H1 (cell line): ENCODE measurements around the gene ZMYND10. TPM values are rescaled to one million over a fixed set of nuclear protein-coding genes. Genes with fewer than 3 reads are reported as not detected.
A peak's percentile ranks its signal among the peaks of the same experiment; 100 is the strongest.

Experiments used
- CTCF ChIA-PET: fragments of 300-600 bp; sonication (Branson Sonifier 250); formaldehyde crosslinking; loops from one replicate; lab custom pipeline; 2021; ENCODE audit not compliant: partially characterized antibody; lab: Charles Lee
- POLR2A ChIA-PET: fragments of 300-600 bp; sonication (Branson Sonifier 250); formaldehyde crosslinking; loops from one replicate; lab custom pipeline; 2021; ENCODE audit warnings: inconsistent platforms; ENCODE audit not compliant: partially characterized antibody; lab: Charles Lee
- DNase-seq, 2 experiments: peaks; one replicate each; pipeline versions ENCODE4 v3.0.0 to v3.0.0-alpha.2; 2010 to 2022; ENCODE audit warnings: low spot score in 2 of 2, low read depth in 1 of 2, mixed read lengths in 1 of 2
- FAIRE-seq: peaks from 2 replicates; lab custom pipeline; 2011; peaks lifted over from hg19 to GRCh38; lab: Jason Lieb, UNC
- H2AFZ ChIP-seq: 2 replicates; pipeline ENCODE4 v1.8.1; 2012; ENCODE audit warnings: low read length, inconsistent platforms
- H2AK5ac ChIP-seq: 2 replicates; pipeline ENCODE4 v1.6.1; 2013; ENCODE audit warnings: low read depth, low read length
- H2BK120ac ChIP-seq: replicated peaks from 2 replicates; pipeline ENCODE3; 2013; ENCODE audit warnings: low read depth, low read length, inconsistent platforms
- H2BK12ac ChIP-seq: 2 replicates; pipeline ENCODE4 v1.6.1; 2013; ENCODE audit warnings: low read depth, low read length
- H2BK15ac ChIP-seq: 2 replicates; pipeline ENCODE4 v1.6.1; 2013; ENCODE audit warnings: low read length
- H2BK20ac ChIP-seq: 2 replicates; pipeline ENCODE4 v1.6.1; 2013; ENCODE audit warnings: low read length
- H2BK5ac ChIP-seq: 2 replicates; pipeline ENCODE4 v1.6.1; 2013; ENCODE audit warnings: low read depth, low read length
- H3K14ac ChIP-seq: 2 replicates; pipeline ENCODE4 v1.6.1; 2013; ENCODE audit warnings: inconsistent platforms; ENCODE audit not compliant: insufficient read length
- H3K18ac ChIP-seq: 2 replicates; pipeline ENCODE4 v1.6.1; 2013; ENCODE audit warnings: low read length; ENCODE audit errors: extremely low read depth
- H3K23ac ChIP-seq: 2 replicates; pipeline ENCODE4 v1.6.1; 2013; ENCODE audit warnings: inconsistent platforms; ENCODE audit not compliant: insufficient read length
- H3K23me2 ChIP-seq: 2 replicates; pipeline ENCODE4 v1.6.1; 2013; ENCODE audit warnings: low read depth, low read length
- H3K27ac ChIP-seq: 2 replicates; pipeline ENCODE4 v1.6.1; 2011; ENCODE audit warnings: low read depth, low read length, inconsistent platforms
- H3K27me3 ChIP-seq, 4 experiments: replicated peaks in 1 of 4; 1 replicate in 1 of 4; 2 replicates in 3 of 4; pipeline versions ENCODE4 v1.6.1 to v1.8.1; 2011 to 2013; ENCODE audit warnings: low read length in 3 of 4, mild to moderate bottlenecking in 3 of 4, inconsistent platforms in 2 of 4, mixed read lengths in 2 of 4, moderate library complexity in 1 of 4; ENCODE audit not compliant: control insufficient read depth in 3 of 4, insufficient read depth in 3 of 4; ENCODE audit errors: extremely low read depth in 1 of 4
- H3K36me3 ChIP-seq, 4 experiments: 2 replicates each; pipeline versions ENCODE4 v1.6.1 to v1.8.1; 2011 to 2013; ENCODE audit warnings: mild to moderate bottlenecking in 4 of 4, low read length in 3 of 4, moderate library complexity in 2 of 4, control low read depth in 1 of 4, inconsistent platforms in 1 of 4; ENCODE audit not compliant: insufficient read depth in 4 of 4, control insufficient read depth in 2 of 4
- H3K4ac ChIP-seq: replicated peaks from 2 replicates; pipeline ENCODE3; 2013; ENCODE audit warnings: low read length, low read depth, mixed read lengths, inconsistent platforms; ENCODE audit not compliant: insufficient read length
- H3K4me1 ChIP-seq, 4 experiments: replicated peaks in 1 of 4; 1 replicate in 1 of 4; 2 replicates in 3 of 4; pipeline versions ENCODE4 v1.6.1 to v1.8.1; 2011 to 2013; ENCODE audit warnings: low read length in 3 of 4, inconsistent platforms in 2 of 4, mixed read lengths in 1 of 4; ENCODE audit not compliant: insufficient read depth in 4 of 4, control insufficient read depth in 3 of 4
- H3K4me2 ChIP-seq, 2 experiments: 2 replicates each; pipeline versions ENCODE4 v1.6.1 to v1.8.1; 2011 to 2013; ENCODE audit warnings: low read depth in 2 of 2, low read length in 2 of 2, control low read depth in 1 of 2, inconsistent platforms in 1 of 2, mild to moderate bottlenecking in 1 of 2; ENCODE audit not compliant: insufficient read depth in 1 of 2
- H3K4me3 ChIP-seq, 4 experiments: fragments of 200-600, 300-600 bp in 1 of 4; sonication (generic), shearing (Covaris generic), sonication (Bioruptor Twin) in 1 of 4; 2 replicates each; pipeline versions ENCODE4 v1.5.1 to v1.8.1; 2011 to 2016; ENCODE audit warnings: low read length in 4 of 4, low read depth in 3 of 4, control low read depth in 2 of 4, inconsistent platforms in 2 of 4, mild to moderate bottlenecking in 2 of 4, mixed read lengths in 1 of 4, moderate library complexity in 1 of 4; ENCODE audit not compliant: insufficient read depth in 2 of 4; ENCODE audit errors: extremely low read depth in 1 of 4
- H3K56ac ChIP-seq: replicated peaks from 2 replicates; pipeline ENCODE3; 2013; ENCODE audit warnings: low read depth, mild to moderate bottlenecking, mixed read lengths, low read length, inconsistent platforms; ENCODE audit not compliant: insufficient read length
- H3K79me1 ChIP-seq: 2 replicates; pipeline ENCODE4 v1.6.1; 2013; ENCODE audit warnings: low read depth, low read length, control low read depth
- H3K79me2 ChIP-seq, 2 experiments: 2 replicates each; pipeline versions ENCODE4 v1.6.1 to v1.8.1; 2012 to 2013; ENCODE audit warnings: low read length in 2 of 2, mild to moderate bottlenecking in 2 of 2, inconsistent platforms in 1 of 2; ENCODE audit not compliant: insufficient read depth in 2 of 2, control insufficient read depth in 1 of 2
- H3K9ac ChIP-seq, 4 experiments: replicated peaks in 1 of 4; 1 replicate in 1 of 4; 2 replicates in 3 of 4; pipeline versions ENCODE4 v1.6.1 to v1.8.1; 2011 to 2013; ENCODE audit warnings: low read depth in 3 of 4, low read length in 3 of 4, control low read depth in 2 of 4, mild to moderate bottlenecking in 2 of 4, moderate library complexity in 2 of 4, inconsistent platforms in 1 of 4; ENCODE audit errors: extremely low read depth in 1 of 4
- H3K9me3 ChIP-seq, 2 experiments: 2 replicates each; pipeline versions ENCODE4 v1.6.1 to v1.8.1; 2012 to 2013; ENCODE audit warnings: mild to moderate bottlenecking in 2 of 2, moderate library complexity in 2 of 2, control low read depth in 1 of 2, inconsistent platforms in 1 of 2, low read depth in 1 of 2, low read length in 1 of 2, mixed read lengths in 1 of 2; ENCODE audit not compliant: insufficient read depth in 2 of 2
- H4K20me1 ChIP-seq, 2 experiments: replicated peaks in 1 of 2; 2 replicates each; pipeline versions ENCODE3 to v1.8.1; 2011 to 2013; ENCODE audit warnings: inconsistent platforms in 2 of 2, low read length in 2 of 2, mild to moderate bottlenecking in 1 of 2; ENCODE audit not compliant: insufficient read depth in 2 of 2, control insufficient read depth in 1 of 2
- H4K5ac ChIP-seq: 2 replicates; pipeline ENCODE4 v1.6.1; 2013; ENCODE audit warnings: low read length, low read depth, mixed read lengths, inconsistent platforms; ENCODE audit not compliant: insufficient read length
- H4K8ac ChIP-seq: 2 replicates; pipeline ENCODE4 v1.8.0; 2013; ENCODE audit warnings: mild to moderate bottlenecking, moderate library complexity, low read length, inconsistent platforms; ENCODE audit not compliant: insufficient read depth; ENCODE audit errors: extremely low read depth
- H4K91ac ChIP-seq: replicated peaks from 2 replicates; pipeline ENCODE3; 2013; ENCODE audit warnings: low read length, mixed read lengths, inconsistent platforms; ENCODE audit not compliant: insufficient read length
- POLR2AphosphoS5 ChIP-seq: IDR thresholded peaks from 2 replicates; pipeline ENCODE4 v1.6.1; 2011; ENCODE audit warnings: low read depth, low read length
- ZNF274 ChIP-seq: IDR thresholded peaks from 2 replicates; pipeline ENCODE4 v1.7.0; 2012; ENCODE audit warnings: low read length, borderline replicate concordance; ENCODE audit errors: extremely low read depth
- WGBS, 2 experiments: shearing (Covaris generic) in 1 of 2; methylation state at CpG; one replicate each; pipeline versions ENCODE4 v1.1.6 to v1.1.7; 2013 to 2015; ENCODE audit warnings: low lambda C conversion rate in 2 of 2, mixed read lengths in 2 of 2, inconsistent platforms in 1 of 2, low coverage in 1 of 2, missing lambda C conversion rate in 1 of 2; ENCODE audit not compliant: insufficient replicate concordance in 2 of 2, insufficient coverage in 1 of 2, insufficient read length in 1 of 2; ENCODE audit errors: extremely low coverage in 1 of 2, missing lambda C conversion rate in 1 of 2; 5-methylcytosine and 5-hydroxymethylcytosine counted together
- polyA plus RNA-seq, 7 experiments: library from polyadenylated mRNA; depleted of rRNA in 3 of 7; stranded (reverse) in 5 of 7; unstranded in 2 of 7; fragments of >200 nt in 5 of 7; fragments of 200-250 nt in 2 of 7; gene quantifications; 1 replicate in 5 of 7; 2 replicates in 1 of 7; 4 replicates in 1 of 7; pipeline versions ENCODE4 v1.2.1 to v1.2.3, GENCODE V29; 2011 to 2013; ENCODE audit warnings: missing spikeins in 2 of 7, mixed read lengths in 2 of 7
- total RNA-seq: library from RNA; stranded (reverse); fragmentation: NEBNext Ultra II Directional; extraction: Animal tissue kit (Norgen Biotek cat#: 25700); gene quantifications from 2 replicates; pipeline ENCODE4 v1.2.1, GENCODE V29; 2021

The ZMYND10 gene
- total and polyA plus RNA-seq, 2 of the 8 experiments (the other 6 are each of a cell fraction or from before 2014, with no cell fraction given), result 0.56 to 0.79 TPM

DNA sequence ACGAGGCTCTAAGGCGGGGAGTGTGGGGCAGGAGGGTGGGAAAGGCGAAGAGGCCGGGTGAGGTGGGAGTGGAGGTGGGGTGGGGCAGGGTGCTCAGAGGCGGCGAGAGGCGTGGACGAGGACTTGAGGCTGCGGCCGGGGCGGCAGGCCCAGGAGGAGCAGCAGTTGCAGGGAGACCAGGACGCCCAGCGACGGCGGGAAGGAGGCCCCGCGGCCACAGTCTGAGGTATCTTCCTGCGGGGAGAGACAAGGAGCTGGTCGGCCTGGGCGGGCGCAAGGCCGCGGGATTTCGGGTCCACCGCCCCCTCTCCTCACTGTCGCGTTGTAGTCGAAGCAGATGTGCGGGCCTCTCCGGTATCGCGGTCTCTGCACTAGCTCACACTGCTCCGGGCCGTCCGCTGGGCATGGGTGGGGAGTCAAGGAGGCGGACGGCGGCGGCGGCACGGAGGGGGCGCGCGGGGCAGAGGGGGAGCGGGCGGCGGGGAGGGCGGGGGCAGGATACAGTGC, 19.1 kb upstream of the ZMYND10 start:
- no peak overlapping the region for H2BK20ac ChIP-seq
- no peaks in the 10 kb centered on the region for H3K36me3 ChIP-seq
- H3K4me2 ChIP-seq, result peak overlapping the region; percentile 72 to 76
- H3K79me2 ChIP-seq, result no peaks in the 10 kb centered on the region
- no peak overlapping the region for H3K27ac ChIP-seq
- CTCF ChIA-PET, result interaction anchor here (1.0 to 4.5 kb wide), 8 partner anchors 8 to 187 kb away, joined by 3 to 18 read pairs (median 4); partner anchors contain the start of gene RASSF1
- DNase-seq (no peak), FAIRE-seq (no peak)
- peaks cover 0 to 15% (median 10%) of the 10 kb centered on the region in 4 experiments; a peak in 6 of 7 replicates for H3K4me1 ChIP-seq
- peak overlapping the region; percentile 25 for H4K91ac ChIP-seq
- peak overlapping the region; percentile 43 to 68 (median 50) for H3K4me3 ChIP-seq
- no peak overlapping the region; the same call in 1 of the 2 replicates for H2AFZ ChIP-seq
- no peak overlapping the region for H2BK12ac ChIP-seq
- H2BK120ac ChIP-seq, result no peak overlapping the region
- H3K56ac ChIP-seq, result peak overlapping the region; percentile 11
- H4K5ac ChIP-seq, result no peak overlapping the region
- H3K23me2 ChIP-seq, result peaks cover 13% of the 10 kb centered on the region; the same call in 1 of the 2 replicates
- WGBS, 2 experiments, result 7% methylated on average over 24 of the region's 48 CpGs; no CpG with 5 or more reads in 1 of the 2 experiments
- no peak overlapping the region; the same call in 1 of the 2 replicates for H3K18ac ChIP-seq
- H2AK5ac ChIP-seq, result no peak overlapping the region
- peak overlapping the region; percentile 5 to 58 (median 43); a peak in 6 of 7 replicates for H3K9ac ChIP-seq
- H3K9me3 ChIP-seq, result no peaks in the 10 kb centered on the region
- H2BK15ac ChIP-seq, result no peak overlapping the region
- no peak overlapping the region for H3K14ac ChIP-seq
- peak overlapping the region; percentile 76; the same call in 1 of the 2 replicates for H4K8ac ChIP-seq
- POLR2A ChIA-PET, result interaction anchor here (0.7 to 2.5 kb wide), 6 partner anchors 11 to 1604 kb away, joined by 3 to 22 read pairs (median 4); partner anchors contain the start of genes CYB561D2 and NPRL2
- H3K79me1 ChIP-seq, result 0 out of 2 replicates have a peak, but pooled peaks cover 2% of the 10 kb centered on the region
- peak overlapping the region; percentile 58 for H3K4ac ChIP-seq
- H2BK5ac ChIP-seq, result no peak overlapping the region
- peaks cover 0 to 5% (median 2%) of the 10 kb centered on the region in 4 experiments; a peak in 3 of 7 replicates for H3K27me3 ChIP-seq
- peaks cover 0 to 2% of the 10 kb centered on the region in 2 experiments for H4K20me1 ChIP-seq
- no peak overlapping the region for H3K23ac ChIP-seq
- TF ChIP-seq POLR2AphosphoS5 (0 out of 2 replicates have a peak, but pooled peaks have one; percentile 21), ZNF274 (no peak)
